OCI-LY7 (cell line): ENCODE data around the gene RFX2.

Source experiments
- EZH2phosphoT487 ChIP-seq: fragments of 200-600 bp; sonication (generic); IDR thresholded peaks from 2 replicates; pipeline ENCODE4 v1.6.1; 2018; ENCODE audit warnings: low read depth, borderline replicate concordance, mild to moderate bottlenecking, mixed run types, antibody characterized with exemption, low read length, moderate library complexity, mixed read lengths
- TF ChIP-seq, protein P1 (sequence below): fragments of 200-600 bp; sonication (generic); conservative IDR thresholded peaks from 2 replicates; pipeline ENCODE4 v1.5.1; 2014; ENCODE audit warnings: mild to moderate bottlenecking, antibody characterized with exemption, low read length, moderate library complexity, mixed read lengths

DNA sequence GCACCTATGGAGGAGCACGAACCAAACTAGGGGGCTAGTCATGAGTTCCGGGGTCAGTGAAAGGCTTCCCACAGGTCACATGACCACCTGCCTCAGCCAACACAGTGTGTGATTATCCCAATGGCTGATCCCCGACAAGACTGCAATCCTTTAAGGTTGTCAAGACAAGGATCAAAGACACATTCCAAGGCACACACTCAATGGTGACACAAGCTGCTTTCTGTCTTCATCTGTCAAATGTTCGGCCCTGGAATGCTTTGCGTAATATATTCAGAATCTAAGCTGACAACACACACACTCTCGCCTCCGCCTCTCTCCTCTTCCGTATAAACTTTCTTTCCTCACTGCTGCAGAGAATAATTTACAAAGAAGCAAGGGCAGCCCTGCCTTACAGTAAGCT, 144.1 kb downstream of the RFX2 start:
- TF ChIP-seq, protein P1, sequence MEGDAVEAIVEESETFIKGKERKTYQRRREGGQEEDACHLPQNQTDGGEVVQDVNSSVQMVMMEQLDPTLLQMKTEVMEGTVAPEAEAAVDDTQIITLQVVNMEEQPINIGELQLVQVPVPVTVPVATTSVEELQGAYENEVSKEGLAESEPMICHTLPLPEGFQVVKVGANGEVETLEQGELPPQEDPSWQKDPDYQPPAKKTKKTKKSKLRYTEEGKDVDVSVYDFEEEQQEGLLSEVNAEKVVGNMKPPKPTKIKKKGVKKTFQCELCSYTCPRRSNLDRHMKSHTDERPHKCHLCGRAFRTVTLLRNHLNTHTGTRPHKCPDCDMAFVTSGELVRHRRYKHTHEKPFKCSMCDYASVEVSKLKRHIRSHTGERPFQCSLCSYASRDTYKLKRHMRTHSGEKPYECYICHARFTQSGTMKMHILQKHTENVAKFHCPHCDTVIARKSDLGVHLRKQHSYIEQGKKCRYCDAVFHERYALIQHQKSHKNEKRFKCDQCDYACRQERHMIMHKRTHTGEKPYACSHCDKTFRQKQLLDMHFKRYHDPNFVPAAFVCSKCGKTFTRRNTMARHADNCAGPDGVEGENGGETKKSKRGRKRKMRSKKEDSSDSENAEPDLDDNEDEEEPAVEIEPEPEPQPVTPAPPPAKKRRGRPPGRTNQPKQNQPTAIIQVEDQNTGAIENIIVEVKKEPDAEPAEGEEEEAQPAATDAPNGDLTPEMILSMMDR = no peak
- no peak for TF ChIP-seq EZH2phosphoT487
